ENCODE results near the gene SLC9A9. TPM values are rescaled to one million over a fixed set of nuclear protein-coding genes. Genes with fewer than 3 reads are reported as not detected.

SLC9A9 gene
- total and polyA plus RNA-seq, 4 donors = 3.3 to 15.0 (median 6.1) TPM

GRCh38 chr3:143653493-143653892, 194.8 kb downstream of the SLC9A9 start (continued):
- TF ChIP-seq REST (IDR thresholded peaks at IDR 0.05) = peak; percentile 70
- TF ChIP-seq RXRA (IDR thresholded peaks at IDR 0.05) = peak; percentile 57 to 86
- peak; percentile 96 to 98 for TF ChIP-seq HNF4A (conservative IDR thresholded peaks at IDR 0.05)
- peak; percentile 90 for TF ChIP-seq MAX (IDR thresholded peaks at IDR 0.05)
- peak in 1 of 2 donors; percentile 36 for TF ChIP-seq EGR1 (IDR thresholded peaks at IDR 0.05; ENCODE audit: low read depth in 2 of 2)
- TF ChIP-seq NR2F2 (IDR thresholded peaks at IDR 0.05) = no peak

GRCh38 chr3:143652118-143652517, 196.2 kb downstream of the SLC9A9 start:
- peak overlapping the region in 1 of 2 donors; percentile 47 for H3K27ac ChIP-seq (ENCODE audit: low read depth in 1 of 2, low read length in 2 of 2)
- WGBS = 34% methylated on average over 3 of the region's 3 CpGs
- H3K9me3 ChIP-seq (ENCODE audit: control insufficient read depth in 4 of 4, low read length in 3 of 4) = no peaks in the 10 kb centered on the region
- TF ChIP-seq JUND (IDR thresholded peaks at IDR 0.05) (peak in 1 of 2 donors; percentile 38), RAD21 (IDR thresholded peaks at IDR 0.05) (no peak), FOXA2 (IDR thresholded peaks at IDR 0.05) (peak; percentile 38), HNF4A (conservative IDR thresholded peaks at IDR 0.05) (peak; percentile 79 to 83), MAX (IDR thresholded peaks at IDR 0.05) (no peak), RXRA (IDR thresholded peaks at IDR 0.05) (peak; percentile 63 to 78), YY1 (IDR thresholded peaks at IDR 0.05) (peak; percentile 38)
- no peak overlapping the region for H3K4me3 ChIP-seq (ENCODE audit: low read depth in 1 of 3, low read length in 3 of 3)
- no peak for DNase-seq (ENCODE audit: low spot score)
- H3K9ac ChIP-seq (ENCODE audit: low read depth in 1 of 2, low read length in 2 of 2) = no peak overlapping the region
- H3K36me3 ChIP-seq (ENCODE audit: control insufficient read depth in 4 of 4, insufficient read depth in 3 of 4, low read depth in 1 of 4, low read length in 3 of 4) = no peaks in the 10 kb centered on the region
- peaks cover 6 to 19% (median 15%) of the 10 kb centered on the region in 4 donors for H3K4me1 ChIP-seq (ENCODE audit: control insufficient read depth in 4 of 4, insufficient read depth in 4 of 4, low read length in 3 of 4)
- no peaks in the 10 kb centered on the region for H3K27me3 ChIP-seq (ENCODE audit: control insufficient read depth in 4 of 4, insufficient read depth in 4 of 4, low read length in 3 of 4)

- TF ChIP-seq YY1 (IDR thresholded peaks at IDR 0.05) = no peak
- TF ChIP-seq ATF3 (IDR thresholded peaks at IDR 0.05) = no peak
- no peak for TF ChIP-seq GABPA (IDR thresholded peaks at IDR 0.05 in 1 of 2, conservative IDR thresholded peaks at IDR 0.05 in 1 of 2)
- TF ChIP-seq SP1 (IDR thresholded peaks at IDR 0.05) = no peak
- TF ChIP-seq HNF4G (IDR thresholded peaks at IDR 0.05) = no peak
- TF ChIP-seq RXRA (IDR thresholded peaks at IDR 0.05) = no peak
- TF ChIP-seq HNF4A (conservative IDR thresholded peaks at IDR 0.05) = no peak
- TF ChIP-seq FOXA1 (IDR thresholded peaks at IDR 0.05) = no peak
- no peak for TF ChIP-seq EGR1 (IDR thresholded peaks at IDR 0.05; ENCODE audit: low read depth in 2 of 2)
- no peak for TF ChIP-seq CTCF (IDR thresholded peaks at IDR 0.05; ENCODE audit: low read depth, low read length, missing input control)
- no peak for TF ChIP-seq JUND (IDR thresholded peaks at IDR 0.05)
- no peak for TF ChIP-seq MAX (IDR thresholded peaks at IDR 0.05)
- no peak for TF ChIP-seq ZBTB33 (IDR thresholded peaks at IDR 0.05)
- no peak for TF ChIP-seq NR2F2 (IDR thresholded peaks at IDR 0.05)
- H3K27ac ChIP-seq (ENCODE audit: low read depth in 1 of 2, low read length in 2 of 2) = no peak overlapping the region
- DNase-seq (ENCODE audit: low spot score) = no peak
- no peaks in the 10 kb centered on the region for H3K27me3 ChIP-seq (ENCODE audit: control insufficient read depth in 4 of 4, insufficient read depth in 4 of 4, low read length in 3 of 4)
- WGBS = 70% methylated on average over 1 of the region's 1 CpG
- H3K4me3 ChIP-seq (ENCODE audit: low read depth in 1 of 3, low read length in 3 of 3) = no peak overlapping the region
- H3K9me3 ChIP-seq (ENCODE audit: control insufficient read depth in 4 of 4, low read length in 3 of 4) = no peaks in the 10 kb centered on the region
- no peak overlapping the region for H3K9ac ChIP-seq (ENCODE audit: low read depth in 1 of 2, low read length in 2 of 2)
- H3K36me3 ChIP-seq (ENCODE audit: control insufficient read depth in 4 of 4, insufficient read depth in 3 of 4, low read depth in 1 of 4, low read length in 3 of 4) = no peaks in the 10 kb centered on the region
- peaks cover 6 to 19% (median 15%) of the 10 kb centered on the region in 4 donors for H3K4me1 ChIP-seq (ENCODE audit: control insufficient read depth in 4 of 4, insufficient read depth in 4 of 4, low read length in 3 of 4)
These were observed 197.4 kb downstream of the SLC9A9 start for GRCh38 chr3:143650827-143651226.
